RCC 7860 (cell line): Measurements from ENCODE around the gene OST4.
A peak's percentile ranks its signal among the peaks of the same experiment; 100 is the strongest.

Experiments
- DNase-seq: peaks from one replicate; pipeline ENCODE4 v3.0.0-alpha.2; 2015; ENCODE audit warnings: low spot score
- FAIRE-seq: peaks from 2 replicates; lab custom pipeline; 2012; peaks lifted over from hg19 to GRCh38; lab: Jason Lieb, UNC

Gene OST4

GRCh38 chr2:27027211-27027651 lies 44.2 kb downstream of the OST4 start:
- FAIRE-seq: no peak
- no peak for DNase-seq

- no peak for FAIRE-seq
- no peak for DNase-seq
Measured at GRCh38 chr2:27025861-27026851, 45.3 kb downstream of the OST4 start.

GRCh38 chr2:27025281-27025800 lies 46.1 kb downstream of the OST4 start:
- FAIRE-seq: no peak
- no peak for DNase-seq

GRCh38 chr2:27024812-27025211 lies 46.6 kb downstream of the OST4 start:
- DNase-seq (no peak), FAIRE-seq (no peak)

- FAIRE-seq: no peak
- DNase-seq: no peak
Measured at GRCh38 chr2:27024188-27024587, 47.3 kb downstream of the OST4 start.

GRCh38 chr2:27023740-27024139 lies 47.7 kb downstream of the OST4 start:
- no peak for FAIRE-seq
- DNase-seq: no peak

GRCh38 chr2:27021253-27022049 lies 50.0 kb downstream of the OST4 start:
- DNase-seq: peak; percentile 70
- FAIRE-seq: peak; percentile 82
